Naive B cell (primary cell): ENCODE results near the gene ZBP1. TPM values are rescaled to one million over a fixed set of nuclear protein-coding genes. Genes with fewer than 3 reads are reported as not detected.

Experiments
- ATAC-seq, 2 donors: fragments of 150-1000 bp; cut with Tn5 transposase; 2 replicates each; pipeline ENCODE4 v1.10.0; 2021; ENCODE audit warnings: low read depth in 2 of 2, mild to moderate bottlenecking in 2 of 2, moderate library complexity in 2 of 2
- DNase-seq: peaks from one replicate; pipeline ENCODE4 v3.0.0; 2022
- H3K27ac Mint-ChIP-seq, 6 donors: one replicate each; pipeline ENCODE4 v1.8.0; 2020 to 2022; ENCODE audit warnings: mild to moderate bottlenecking in 6 of 6, mixed read lengths in 6 of 6, moderate library complexity in 5 of 6, inconsistent platforms in 2 of 6
- H3K27me3 Mint-ChIP-seq, 3 donors: one replicate each; pipeline ENCODE4 v1.8.0; 2021 to 2022; ENCODE audit warnings: mixed read lengths in 3 of 3, mild to moderate bottlenecking in 1 of 3
- H3K36me3 Mint-ChIP-seq, 2 donors: one replicate each; pipeline ENCODE4 v1.8.0; 2020 to 2022; ENCODE audit warnings: mixed read lengths in 2 of 2, inconsistent platforms in 1 of 2, mild to moderate bottlenecking in 1 of 2
- H3K4me1 Mint-ChIP-seq, 3 donors: one replicate each; pipeline ENCODE4 v1.8.0; 2020 to 2022; ENCODE audit warnings: mixed read lengths in 3 of 3, inconsistent platforms in 1 of 3, mild to moderate bottlenecking in 1 of 3, moderate library complexity in 1 of 3
- H3K4me3 Mint-ChIP-seq, 8 donors: one replicate each; pipeline ENCODE4 v1.8.0; 2020 to 2022; ENCODE audit warnings: mild to moderate bottlenecking in 8 of 8, mixed read lengths in 8 of 8, moderate library complexity in 8 of 8, inconsistent platforms in 2 of 8
- H3K9me3 Mint-ChIP-seq, 7 donors: one replicate each; pipeline ENCODE4 v1.8.0; 2020 to 2022; ENCODE audit warnings: mixed read lengths in 7 of 7, mild to moderate bottlenecking in 5 of 7, inconsistent platforms in 2 of 7, moderate library complexity in 1 of 7
- polyA plus RNA-seq, 6 donors: library from polyadenylated mRNA; unstranded; fragments of 300-500 nt; fragmentation: Illumina TruSeq; gene quantifications; one replicate each; pipeline ENCODE4 v1.2.3, GENCODE V29; 2021; ENCODE audit warnings: low read depth in 6 of 6

Gene ZBP1, protein sequence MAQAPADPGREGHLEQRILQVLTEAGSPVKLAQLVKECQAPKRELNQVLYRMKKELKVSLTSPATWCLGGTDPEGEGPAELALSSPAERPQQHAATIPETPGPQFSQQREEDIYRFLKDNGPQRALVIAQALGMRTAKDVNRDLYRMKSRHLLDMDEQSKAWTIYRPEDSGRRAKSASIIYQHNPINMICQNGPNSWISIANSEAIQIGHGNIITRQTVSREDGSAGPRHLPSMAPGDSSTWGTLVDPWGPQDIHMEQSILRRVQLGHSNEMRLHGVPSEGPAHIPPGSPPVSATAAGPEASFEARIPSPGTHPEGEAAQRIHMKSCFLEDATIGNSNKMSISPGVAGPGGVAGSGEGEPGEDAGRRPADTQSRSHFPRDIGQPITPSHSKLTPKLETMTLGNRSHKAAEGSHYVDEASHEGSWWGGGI
- 10 to 100 TPM in 5 of 6 donors, 1 to 10 TPM in 1; 7.6 to 24.1 (median 15.5) TPM for polyA plus RNA-seq

DNA sequence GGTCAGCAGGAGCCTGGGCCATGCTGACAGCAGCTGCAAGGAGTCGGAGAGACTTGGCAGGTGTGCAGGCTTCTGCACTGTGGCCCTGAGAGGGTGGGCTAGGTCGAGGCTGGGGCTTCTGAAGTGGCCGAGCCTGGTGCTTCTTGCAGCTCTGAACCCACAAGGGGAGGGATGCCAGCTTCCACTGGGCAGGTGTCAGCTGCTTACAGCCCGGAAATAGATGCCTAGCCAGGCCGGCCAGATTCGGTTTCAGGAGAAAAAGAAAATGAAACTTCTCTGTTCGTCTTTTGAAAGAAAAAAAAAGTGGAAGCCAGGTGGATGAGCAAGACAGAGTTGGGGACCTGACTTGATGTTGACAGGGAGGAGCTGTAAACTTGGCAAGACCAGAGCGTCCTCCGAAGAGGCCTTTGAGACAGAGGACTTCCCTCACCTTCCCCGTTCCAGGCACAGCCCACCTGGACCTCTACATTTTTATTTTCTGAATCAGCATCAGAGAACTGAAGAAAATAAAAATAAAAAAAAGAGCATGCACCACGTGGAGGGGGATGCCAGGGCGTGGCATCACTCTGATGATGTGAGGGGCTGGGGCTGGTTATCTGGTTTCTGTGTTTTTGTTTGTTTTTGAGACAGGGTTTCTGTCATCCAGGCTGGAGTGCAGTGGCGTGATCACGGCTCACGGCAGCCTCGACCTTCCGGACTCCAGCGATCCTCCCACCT lies at the start of gene ZBP1:
Gene ZBP1, minus strand, starts transcription at position 153 of the 717 bp plus-strand sequence. Its CDS starts 131 bp downstream, at position 22.
- Mint-ChIP-seq H3K4me3 (peak within 1 kb of the TSS; percentile 82 to 95 (median 93)), H3K36me3 (peaks cover 10 to 16% of the 10 kb centered on the region in 2 donors), H3K9me3 (peaks cover 0 to 10% (median 4%) of the 10 kb centered on the region in 7 donors), H3K4me1 (peaks cover 42 to 66% (median 62%) of the 10 kb centered on the region in 3 donors), H3K27me3 (no peaks in the 10 kb centered on the region), H3K27ac (peak within 1 kb of the TSS; percentile 97 to 99 (median 98))
- DNase-seq (peak; percentile 84), ATAC-seq (peak; percentile 51 to 53)

DNA sequence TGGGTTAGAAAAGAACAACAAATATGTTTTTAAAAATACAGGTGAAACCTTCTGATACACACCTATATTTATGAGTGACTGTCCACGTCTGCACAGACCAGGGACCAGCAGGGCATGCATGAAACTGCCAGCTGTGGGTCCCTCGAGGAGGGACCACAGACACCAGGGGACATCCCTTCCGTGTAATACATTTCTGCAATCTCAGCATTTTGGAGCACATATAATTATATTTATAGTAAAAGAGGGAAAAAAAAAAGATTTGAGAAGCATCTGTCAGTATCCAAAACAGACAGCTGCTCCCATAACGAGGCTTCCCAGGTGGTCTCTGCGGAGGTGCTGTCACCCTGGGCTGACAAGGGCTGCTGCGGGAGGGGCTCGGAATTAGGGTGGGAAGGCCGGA lies 49.4 kb upstream of the ZBP1 start:
- Mint-ChIP-seq H3K27me3 (no peaks in the 10 kb centered on the region), H3K4me3 (peak overlapping the region in 1 of 8 donors; percentile 61), H3K9me3 (no peaks in the 10 kb centered on the region), H3K27ac (peak overlapping the region in 4 of 6 donors; percentile 78 to 93 (median 86)), H3K4me1 (peaks cover 35 to 76% (median 50%) of the 10 kb centered on the region in 3 donors), H3K36me3 (no peaks in the 10 kb centered on the region)
- DNase-seq: no peak
- no peak for ATAC-seq

DNA sequence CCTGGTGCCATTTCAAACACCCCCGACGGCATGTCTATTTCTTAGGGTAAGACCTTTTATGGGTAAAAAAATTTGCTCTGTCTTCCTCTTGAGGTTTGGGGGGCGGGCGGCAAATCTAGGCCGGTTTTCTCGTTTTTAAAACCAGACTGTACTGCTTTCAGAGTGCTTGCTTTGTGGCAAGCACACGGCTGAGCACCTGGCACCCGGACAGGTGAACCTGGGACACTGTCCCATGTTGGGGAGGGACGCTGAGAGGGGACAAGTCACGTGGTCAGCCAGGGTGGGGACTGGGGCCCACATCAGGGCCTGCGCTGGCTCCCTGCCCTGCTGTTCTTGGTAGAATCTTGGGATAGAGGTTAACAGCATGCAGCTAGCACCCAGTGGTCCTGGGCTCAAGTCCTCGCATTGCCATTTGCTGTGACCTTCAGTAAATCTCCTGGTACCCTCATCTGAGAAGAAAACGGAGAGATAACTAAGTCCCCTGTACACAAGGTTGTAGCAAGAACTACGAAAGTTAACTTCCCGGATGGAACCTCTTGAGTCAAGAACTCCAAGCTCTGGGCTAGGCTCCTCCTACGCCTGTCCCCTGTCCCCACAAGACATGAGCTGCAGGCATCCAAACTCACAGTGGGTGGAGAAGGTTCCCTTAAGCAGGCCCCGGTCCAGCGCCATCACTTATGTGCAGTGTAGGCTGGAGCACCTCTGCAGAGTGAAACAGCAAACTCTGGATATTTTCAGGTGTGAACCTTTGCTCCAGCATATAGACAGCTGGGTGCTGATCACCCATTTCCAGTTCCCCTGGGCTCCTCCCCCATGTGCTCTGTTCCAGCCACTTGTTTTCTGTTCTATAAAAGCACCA lies 47.9 kb upstream of the ZBP1 start:
- ATAC-seq (no peak), DNase-seq (no peak)
- H3K36me3 Mint-ChIP-seq: no peaks in the 10 kb centered on the region
- H3K4me1 Mint-ChIP-seq: peaks cover 24 to 66% (median 41%) of the 10 kb centered on the region in 3 donors
- no peaks in the 10 kb centered on the region for H3K9me3 Mint-ChIP-seq
- H3K4me3 Mint-ChIP-seq: no peak overlapping the region
- H3K27me3 Mint-ChIP-seq: no peaks in the 10 kb centered on the region
- peak overlapping the region; percentile 38 to 88 (median 66) for H3K27ac Mint-ChIP-seq

DNA sequence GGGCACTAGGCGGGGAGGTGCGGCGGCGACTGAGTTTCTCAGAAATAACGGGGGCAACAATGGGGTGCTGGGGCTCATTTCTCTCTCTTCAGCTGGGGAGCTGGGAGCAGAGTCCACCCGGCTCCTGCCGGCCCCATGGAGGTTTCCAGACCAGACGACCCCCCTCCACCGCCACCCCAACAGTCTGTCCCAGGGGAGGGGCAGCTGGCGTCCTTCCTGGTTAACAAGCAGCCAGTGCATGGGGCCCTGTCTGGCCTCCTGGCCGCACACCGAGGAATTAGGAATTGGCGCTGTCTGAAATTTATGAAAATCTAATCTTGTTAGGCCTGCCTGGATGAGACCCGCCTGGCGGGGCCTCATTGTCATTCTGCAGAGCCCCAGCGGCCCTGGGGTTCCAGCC lies 47.2 kb upstream of the ZBP1 start:
- Mint-ChIP-seq H3K4me3 (no peak overlapping the region), H3K4me1 (peaks cover 24 to 62% (median 41%) of the 10 kb centered on the region in 3 donors), H3K27ac (peak overlapping the region in 4 of 6 donors; percentile 38 to 80 (median 74)), H3K9me3 (no peaks in the 10 kb centered on the region), H3K27me3 (no peaks in the 10 kb centered on the region), H3K36me3 (no peaks in the 10 kb centered on the region)
- DNase-seq: no peak
- no peak for ATAC-seq

DNA sequence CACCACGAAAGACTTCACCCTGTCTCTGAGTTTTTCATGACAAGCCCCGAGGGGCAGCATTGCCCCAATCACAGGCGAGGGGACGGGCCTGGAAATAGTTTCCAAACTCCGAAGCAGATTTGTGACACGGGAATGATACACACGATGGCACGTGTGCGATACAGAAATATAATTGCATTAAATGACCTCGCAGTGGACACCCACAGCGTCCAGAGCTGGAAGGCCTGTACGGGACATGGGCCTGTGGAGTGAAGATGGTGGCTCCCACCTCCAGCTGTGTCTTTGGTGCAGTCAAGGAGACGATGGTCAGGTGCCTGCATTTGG lies 46.6 kb upstream of the ZBP1 start:
- no peak overlapping the region for H3K4me3 Mint-ChIP-seq
- no peak for ATAC-seq
- peaks cover 22 to 60% (median 39%) of the 10 kb centered on the region in 3 donors for H3K4me1 Mint-ChIP-seq
- H3K9me3 Mint-ChIP-seq: no peaks in the 10 kb centered on the region
- peak overlapping the region in 4 of 6 donors; percentile 56 to 80 (median 74) for H3K27ac Mint-ChIP-seq
- H3K27me3 Mint-ChIP-seq: no peaks in the 10 kb centered on the region
- H3K36me3 Mint-ChIP-seq: no peaks in the 10 kb centered on the region
- DNase-seq: no peak

DNA sequence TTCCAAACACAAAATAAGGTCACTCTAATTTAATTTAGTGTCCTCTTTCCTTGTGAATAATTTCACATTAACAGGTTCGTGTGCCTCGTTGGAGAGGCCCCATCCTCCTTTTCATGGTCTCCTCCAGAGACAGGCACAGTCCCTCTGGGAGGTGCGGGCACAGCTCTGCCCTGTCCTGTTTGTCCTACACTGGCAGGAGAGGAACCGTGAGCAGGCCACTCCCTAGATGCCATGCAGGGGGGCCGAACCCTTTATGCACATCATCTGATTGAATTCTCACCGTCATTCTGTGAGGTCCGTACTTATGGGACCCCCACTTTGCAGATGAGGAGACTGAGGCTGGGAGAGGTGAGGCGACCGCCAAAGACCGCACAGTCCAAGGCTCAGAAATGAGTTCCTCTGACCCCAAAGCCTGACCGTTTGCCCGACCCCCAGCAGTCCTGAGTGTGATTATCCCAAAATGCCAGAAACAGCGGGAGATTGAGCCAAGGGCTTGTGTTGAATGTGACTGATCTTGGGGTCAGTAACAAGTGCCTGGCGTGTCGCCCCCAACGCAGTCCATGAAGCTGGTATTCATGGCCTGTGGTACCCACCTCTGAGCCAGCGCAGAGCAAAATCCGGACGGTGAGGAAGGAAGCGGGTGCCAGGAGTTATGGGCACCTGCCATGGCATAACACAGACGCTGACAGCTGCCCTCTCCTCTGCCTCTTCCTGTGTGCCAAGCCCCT lies 46.0 kb upstream of the ZBP1 start:
- Mint-ChIP-seq H3K27ac (peak overlapping the region in 5 of 6 donors; percentile 37 to 84 (median 75)), H3K9me3 (no peaks in the 10 kb centered on the region)
- no peak for DNase-seq

DNA sequence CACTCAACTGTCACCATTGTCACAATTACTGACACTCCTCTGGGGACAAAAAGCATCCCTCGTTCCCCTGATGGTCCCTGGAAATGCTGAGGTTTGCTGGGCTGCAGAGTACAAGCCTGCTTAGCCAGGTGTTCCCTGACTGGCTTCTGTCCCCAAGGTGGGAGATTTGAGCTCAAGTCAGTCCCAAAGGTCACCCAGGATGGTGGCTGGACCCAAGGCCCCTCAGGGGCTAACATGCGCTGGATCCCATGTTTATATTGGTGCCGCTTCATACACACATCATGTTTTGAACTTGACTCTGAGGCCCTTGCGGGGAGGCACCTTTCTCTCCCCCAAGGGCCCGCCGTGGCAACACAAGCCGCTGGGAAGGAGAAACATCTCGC lies 45.4 kb upstream of the ZBP1 start:
- DNase-seq (no peak), ATAC-seq (no peak)
- Mint-ChIP-seq H3K27me3 (no peaks in the 10 kb centered on the region), H3K4me3 (no peak overlapping the region), H3K36me3 (no peaks in the 10 kb centered on the region), H3K4me1 (peaks cover 24 to 53% (median 37%) of the 10 kb centered on the region in 3 donors), H3K9me3 (no peaks in the 10 kb centered on the region), H3K27ac (peak overlapping the region in 4 of 6 donors; percentile 75 to 85 (median 82))

More for the DNA sequence above, 46.0 kb upstream of the ZBP1 start:
- H3K27me3 Mint-ChIP-seq: no peaks in the 10 kb centered on the region
- no peak overlapping the region for H3K4me3 Mint-ChIP-seq
- H3K36me3 Mint-ChIP-seq: no peaks in the 10 kb centered on the region
- ATAC-seq: no peak
- peaks cover 21 to 56% (median 39%) of the 10 kb centered on the region in 3 donors for H3K4me1 Mint-ChIP-seq

DNA sequence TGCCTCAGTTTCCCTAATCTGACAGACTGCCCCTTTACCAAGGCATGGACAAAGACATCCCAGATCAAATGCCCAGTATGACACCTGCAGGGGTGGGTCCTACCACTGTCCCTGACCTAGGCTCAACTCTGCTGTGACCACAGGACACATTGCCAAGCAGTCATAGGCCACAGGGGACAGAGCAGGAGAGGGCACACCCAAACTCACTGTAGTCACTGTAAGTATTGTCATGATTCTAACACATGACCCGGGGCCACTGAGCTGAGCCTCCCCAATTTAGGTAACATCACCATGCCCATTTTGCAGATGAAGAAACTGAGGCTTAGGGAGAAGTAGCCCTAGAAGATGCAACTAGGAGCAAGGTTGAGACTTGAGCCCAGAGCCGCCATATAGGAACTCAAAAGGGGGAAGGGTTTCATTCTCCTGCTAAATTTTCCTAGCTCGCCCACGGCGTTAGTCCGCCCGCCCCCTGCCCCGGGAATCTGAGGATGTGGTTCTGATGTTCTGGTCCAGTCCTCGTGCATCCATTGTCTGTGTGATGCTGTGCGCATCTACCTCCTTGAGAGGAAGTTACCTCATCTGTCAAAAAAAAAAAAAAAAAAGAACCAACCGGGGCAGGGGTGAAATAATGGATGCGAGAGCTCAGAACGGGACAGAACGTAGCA lies 44.8 kb upstream of the ZBP1 start:
- no peaks in the 10 kb centered on the region for H3K27me3 Mint-ChIP-seq
- ATAC-seq: no peak
- no peaks in the 10 kb centered on the region for H3K36me3 Mint-ChIP-seq

DNA sequence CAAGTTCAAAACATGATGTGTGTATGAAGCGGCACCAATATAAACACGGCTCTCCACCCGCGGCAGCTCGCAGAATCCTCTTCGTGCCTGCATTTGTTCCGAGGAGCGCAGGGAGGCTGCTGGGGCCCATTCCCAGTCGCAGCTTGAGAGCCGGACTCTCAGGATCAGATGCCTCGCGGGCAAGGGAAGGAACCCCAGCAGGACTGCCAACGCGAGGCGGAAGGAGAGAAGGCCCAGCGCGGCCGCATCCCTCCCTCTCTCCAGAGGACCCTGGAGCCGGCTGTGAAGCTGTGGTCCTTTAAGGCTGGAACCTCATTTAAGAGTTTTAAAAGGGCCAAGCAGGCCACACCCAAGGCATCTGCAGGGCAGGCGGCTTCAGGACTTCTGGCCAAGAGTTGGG lies 44.2 kb upstream of the ZBP1 start:
- peak overlapping the region in 1 of 6 donors; percentile 70 for H3K27ac Mint-ChIP-seq
- no peaks in the 10 kb centered on the region for H3K36me3 Mint-ChIP-seq
- ATAC-seq (no peak), DNase-seq (no peak)
- no peak overlapping the region for H3K4me3 Mint-ChIP-seq
- no peaks in the 10 kb centered on the region for H3K9me3 Mint-ChIP-seq
- peaks cover 25 to 51% (median 40%) of the 10 kb centered on the region in 3 donors for H3K4me1 Mint-ChIP-seq
- H3K27me3 Mint-ChIP-seq: no peaks in the 10 kb centered on the region

More for the DNA sequence above, 44.8 kb upstream of the ZBP1 start:
- Mint-ChIP-seq H3K4me1 (peaks cover 25 to 54% (median 38%) of the 10 kb centered on the region in 3 donors), H3K9me3 (no peaks in the 10 kb centered on the region), H3K4me3 (no peak overlapping the region), H3K27ac (peak overlapping the region in 1 of 6 donors; percentile 35)
- no peak for DNase-seq

DNA sequence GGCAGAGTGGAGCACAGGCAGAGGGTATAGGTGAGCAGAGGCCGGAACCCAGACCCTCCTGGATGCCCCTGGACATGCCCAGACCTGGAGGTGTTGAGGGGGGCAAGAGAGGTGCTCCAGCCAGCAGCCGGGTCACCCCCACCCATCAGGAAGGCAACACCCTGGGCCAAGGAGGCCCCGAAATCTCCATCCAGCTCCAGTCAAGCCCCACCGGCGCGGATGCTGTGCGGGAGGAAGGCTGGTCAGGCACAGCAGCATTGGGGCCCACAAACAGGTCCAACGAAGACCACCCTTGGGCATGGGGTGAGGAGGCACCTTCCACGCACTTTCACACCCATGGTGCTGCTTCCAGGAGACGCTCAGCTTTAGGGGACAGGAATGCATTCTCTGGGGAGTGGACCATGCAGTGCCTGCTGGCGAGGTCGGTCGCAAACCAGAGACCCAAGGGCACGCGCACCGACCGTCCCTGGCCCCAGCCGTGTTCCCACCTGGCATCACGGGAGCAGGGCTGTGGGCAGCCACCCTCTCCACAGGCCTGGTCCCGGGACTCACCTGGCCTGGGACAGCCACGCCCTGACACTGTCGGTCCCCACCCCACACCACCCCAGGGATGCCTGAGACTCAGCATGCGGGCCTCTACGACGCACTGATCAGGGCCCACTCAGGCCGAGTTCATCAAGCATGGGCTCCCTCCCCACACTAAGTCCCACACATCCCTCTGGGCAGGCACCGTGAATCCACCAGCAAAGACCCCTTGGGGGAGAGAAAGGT lies 43.6 kb upstream of the ZBP1 start:
- ATAC-seq: no peak
- H3K9me3 Mint-ChIP-seq: no peaks in the 10 kb centered on the region
- H3K27ac Mint-ChIP-seq: peak overlapping the region in 2 of 6 donors; percentile 42 to 70
- no peak for DNase-seq
- H3K36me3 Mint-ChIP-seq: no peaks in the 10 kb centered on the region
- H3K4me1 Mint-ChIP-seq: peaks cover 28 to 50% (median 44%) of the 10 kb centered on the region in 3 donors
- H3K27me3 Mint-ChIP-seq: no peaks in the 10 kb centered on the region
- H3K4me3 Mint-ChIP-seq: no peak overlapping the region

DNA sequence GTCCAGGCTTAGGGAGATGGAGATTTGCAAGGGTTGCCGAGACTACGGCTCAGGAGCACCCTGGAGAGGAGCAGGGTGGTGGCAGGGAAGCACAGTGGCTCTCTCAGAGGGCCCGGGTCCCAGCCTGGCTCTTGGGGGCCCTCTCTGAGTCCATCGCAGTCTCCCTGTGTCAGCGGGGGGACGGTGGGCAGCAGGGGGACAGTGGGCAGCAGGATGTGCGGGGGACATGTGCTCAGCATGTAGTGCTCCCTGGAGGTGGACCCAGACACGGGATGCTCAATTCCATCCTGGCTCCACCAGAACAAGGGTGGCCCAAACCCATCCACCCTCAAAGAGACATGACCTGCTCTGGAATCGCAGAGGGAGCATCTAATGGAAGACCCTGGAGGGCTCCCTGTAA lies 43.0 kb upstream of the ZBP1 start:
- Mint-ChIP-seq H3K4me1 (peaks cover 29 to 51% (median 45%) of the 10 kb centered on the region in 3 donors), H3K27ac (peak overlapping the region in 1 of 6 donors; percentile 42), H3K27me3 (no peaks in the 10 kb centered on the region), H3K4me3 (peak overlapping the region in 1 of 8 donors; percentile 57), H3K9me3 (no peaks in the 10 kb centered on the region), H3K36me3 (peaks cover 0 to 3% of the 10 kb centered on the region in 2 donors)
- DNase-seq (no peak), ATAC-seq (no peak)
